ENCODE measurements around the gene ATXN2.

Gene ATXN2

DNA sequence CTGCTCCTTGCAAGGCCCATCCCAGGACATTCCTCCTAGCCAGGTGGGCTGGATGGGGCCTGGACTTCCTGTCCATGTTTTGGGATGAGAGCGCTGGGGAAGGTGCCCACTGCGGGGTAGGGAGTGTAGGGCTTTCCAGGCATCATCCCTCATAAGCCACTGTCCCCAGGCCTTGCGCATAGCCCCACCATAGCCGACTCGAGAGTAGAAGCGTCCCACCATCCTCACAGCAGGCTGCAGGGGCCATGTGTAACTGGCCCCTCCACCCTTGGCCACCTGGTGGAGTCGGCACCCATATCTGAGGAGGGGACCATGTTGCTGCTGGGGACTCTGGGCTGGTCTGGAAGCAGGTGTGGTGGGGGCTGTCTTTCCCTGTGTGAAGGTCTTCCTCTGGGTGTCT is 162.8 kb downstream of the ATXN2 start:
- DNase-seq (ENCODE audit: low spot score), result no peak

DNA sequence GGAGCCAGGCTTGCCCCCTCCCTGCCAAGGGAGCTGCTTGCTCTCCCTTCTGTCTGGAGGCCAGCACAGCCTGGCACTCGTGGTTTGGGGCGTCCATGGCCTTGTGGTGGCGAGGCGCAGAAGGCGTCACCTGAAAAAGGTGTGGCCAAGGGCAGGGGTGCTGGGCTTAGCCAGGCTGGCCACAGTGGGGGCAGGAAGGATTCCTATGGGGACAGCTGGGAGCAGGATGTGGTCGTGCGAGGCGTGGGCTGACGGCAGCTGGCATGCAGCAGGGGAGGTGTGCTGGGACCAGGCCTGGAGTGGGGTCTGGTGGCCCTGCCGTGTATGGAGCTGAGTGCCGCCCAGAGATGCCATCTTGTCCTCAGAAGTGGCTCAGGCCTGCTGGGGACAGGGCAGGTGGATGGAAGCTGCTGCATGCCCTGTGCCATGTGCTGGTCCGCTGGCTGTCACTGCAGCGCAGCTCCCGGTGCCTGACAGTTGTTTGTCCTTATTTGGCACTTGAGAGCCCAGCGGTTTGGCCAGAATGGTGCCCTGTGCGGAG is 163.4 kb downstream of the ATXN2 start:
- no peak for DNase-seq (ENCODE audit: low spot score)

DNA sequence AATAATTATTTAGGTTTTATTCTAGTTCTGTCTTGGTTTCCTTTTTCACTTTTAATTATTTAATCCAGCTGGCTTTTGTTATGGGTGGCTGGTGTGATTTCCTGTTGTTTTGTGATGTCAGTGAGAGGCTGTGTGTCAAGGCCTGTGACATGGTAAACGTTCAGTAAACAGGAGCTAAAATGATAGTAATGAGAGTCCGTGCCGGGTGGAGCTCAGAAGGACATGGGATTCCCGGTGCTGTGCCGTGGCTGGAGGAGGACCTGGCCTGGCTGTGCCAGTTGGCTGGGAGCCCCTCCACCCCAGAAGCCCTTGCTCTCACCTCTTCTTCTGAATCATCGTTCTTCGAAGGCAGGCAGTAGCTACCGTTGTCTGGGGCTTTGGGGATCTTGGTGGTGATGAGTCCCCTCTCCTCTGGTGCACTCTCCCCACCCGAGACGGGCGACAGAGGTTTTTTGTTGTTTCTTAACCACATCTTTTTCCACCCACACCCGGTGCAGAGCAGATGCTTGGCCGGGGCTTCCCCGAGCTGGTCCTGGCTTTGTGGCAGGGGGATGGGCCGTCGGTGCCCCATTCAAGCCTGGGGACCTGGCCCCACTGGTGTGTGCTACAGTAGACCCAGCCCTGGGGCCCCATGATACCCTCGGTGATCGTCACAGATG is 164.3 kb downstream of the ATXN2 start:
- DNase-seq (ENCODE audit: low spot score), result no peak

DNA sequence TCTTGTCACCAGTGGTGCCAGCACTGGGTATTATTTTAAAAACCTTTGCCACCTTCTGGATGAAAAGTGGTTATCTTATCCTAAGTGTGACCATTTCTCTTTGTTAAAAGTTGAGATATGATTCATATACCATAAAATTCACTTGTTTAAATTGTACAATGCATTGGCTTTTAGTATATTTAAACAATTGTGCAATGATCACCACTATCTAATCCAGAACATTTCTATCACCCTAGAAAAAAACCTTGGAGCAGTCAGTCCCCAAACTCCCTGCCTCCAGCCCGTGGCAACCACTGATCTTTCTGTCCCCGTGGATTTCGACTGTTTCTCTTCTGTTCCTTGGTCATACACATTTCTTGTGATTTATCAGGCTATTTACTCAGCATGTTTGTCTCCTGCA is 165.1 kb downstream of the ATXN2 start:
- DNase-seq (ENCODE audit: low spot score), result no peak

DNA sequence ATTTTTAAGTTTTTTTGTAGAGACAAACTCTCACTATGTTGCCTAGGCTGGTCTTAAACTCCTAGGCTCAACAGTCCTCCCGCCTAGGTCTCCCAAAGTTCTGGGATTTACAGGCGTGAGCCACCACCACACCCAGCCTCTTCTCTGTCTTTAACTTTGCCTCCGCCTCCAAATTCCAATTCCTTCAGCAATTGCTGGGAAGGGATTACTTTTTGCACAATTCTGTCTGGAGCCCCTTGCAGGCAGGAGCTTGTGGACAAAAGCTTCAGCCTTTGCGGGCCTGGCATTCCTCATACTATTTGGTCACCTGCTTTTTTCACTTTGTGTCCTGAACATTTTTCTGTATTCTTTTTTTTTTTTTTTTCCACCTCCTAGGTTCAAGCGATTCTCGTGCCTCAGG is 167.3 kb downstream of the ATXN2 start:
- no peak for DNase-seq (ENCODE audit: low spot score)

DNA sequence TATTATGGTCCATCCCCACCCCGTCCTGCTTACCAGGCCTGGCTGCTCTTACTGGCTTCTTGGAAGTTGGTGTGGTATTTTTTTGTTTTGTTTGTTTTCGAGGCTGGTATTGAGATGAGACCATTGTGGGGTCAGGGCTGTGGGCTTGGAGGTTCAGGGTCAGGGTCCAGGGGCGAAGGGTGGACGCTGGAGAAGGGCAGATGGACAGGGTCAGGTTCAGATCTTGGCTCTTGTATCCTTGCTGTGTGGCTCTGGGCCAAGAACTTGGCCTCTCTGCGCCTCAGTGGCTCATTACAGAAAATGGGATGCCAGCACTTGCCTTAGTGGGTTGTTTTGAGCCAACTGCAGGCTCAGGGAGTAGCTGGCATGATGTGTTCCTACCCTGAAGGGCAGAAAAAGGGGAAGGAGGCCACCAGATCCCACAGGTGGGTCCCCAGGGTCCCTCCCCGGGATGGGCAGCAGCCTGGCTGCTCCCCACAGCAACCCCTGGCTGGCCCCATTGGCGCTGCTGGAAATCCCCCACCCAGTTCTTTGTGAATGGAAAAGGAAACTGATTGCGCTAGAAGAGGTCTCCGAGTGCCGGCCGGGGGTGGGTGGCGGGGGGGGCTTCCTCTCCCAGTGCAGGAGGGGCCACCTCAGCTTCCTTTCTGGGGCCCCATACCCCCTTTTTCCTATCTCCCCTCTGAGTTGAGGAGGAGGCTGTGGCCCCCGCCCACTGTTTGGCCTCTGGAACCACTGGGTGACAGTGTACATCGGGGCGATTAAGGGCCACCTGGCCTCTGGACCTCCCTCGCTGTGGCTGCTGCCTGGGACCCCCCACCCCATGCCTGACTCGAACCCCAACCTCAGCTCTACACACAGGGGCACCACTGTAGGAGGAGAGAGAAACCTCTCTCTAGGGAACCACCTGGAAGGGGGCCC is 168.4 kb downstream of the ATXN2 start:
- DNase-seq (ENCODE audit: low spot score), result no peak

DNA sequence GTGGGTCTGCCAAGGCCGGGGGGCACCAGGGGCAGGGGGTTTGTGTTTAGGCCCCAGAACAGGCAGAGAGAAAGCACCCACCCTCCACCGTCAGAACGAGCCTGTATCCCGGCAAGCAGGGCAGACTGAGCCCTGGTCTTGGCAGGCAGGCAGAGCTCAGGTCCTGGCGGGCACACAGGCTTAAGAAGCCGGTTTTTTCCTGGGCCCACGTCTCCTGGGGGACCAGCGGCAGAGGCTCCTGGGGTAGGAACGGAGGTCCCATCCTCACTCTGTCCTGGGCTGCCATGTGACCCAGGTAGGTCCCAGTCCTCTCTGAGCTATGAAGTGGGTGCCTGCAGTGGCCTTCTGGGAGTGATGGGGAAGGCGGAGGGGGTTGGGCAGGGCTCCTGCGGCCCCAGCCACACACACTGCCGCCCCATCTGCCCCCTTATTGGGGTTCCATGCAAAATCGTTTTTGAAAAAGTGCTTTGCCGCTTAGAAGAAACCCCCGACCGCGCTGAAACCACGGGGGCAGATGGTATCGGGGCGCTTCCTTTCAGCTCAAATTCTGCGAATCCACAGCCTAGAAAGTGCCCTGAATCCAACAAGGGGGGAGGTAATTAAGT is 169.2 kb downstream of the ATXN2 start:
- no peak for DNase-seq (ENCODE audit: low spot score)

DNA sequence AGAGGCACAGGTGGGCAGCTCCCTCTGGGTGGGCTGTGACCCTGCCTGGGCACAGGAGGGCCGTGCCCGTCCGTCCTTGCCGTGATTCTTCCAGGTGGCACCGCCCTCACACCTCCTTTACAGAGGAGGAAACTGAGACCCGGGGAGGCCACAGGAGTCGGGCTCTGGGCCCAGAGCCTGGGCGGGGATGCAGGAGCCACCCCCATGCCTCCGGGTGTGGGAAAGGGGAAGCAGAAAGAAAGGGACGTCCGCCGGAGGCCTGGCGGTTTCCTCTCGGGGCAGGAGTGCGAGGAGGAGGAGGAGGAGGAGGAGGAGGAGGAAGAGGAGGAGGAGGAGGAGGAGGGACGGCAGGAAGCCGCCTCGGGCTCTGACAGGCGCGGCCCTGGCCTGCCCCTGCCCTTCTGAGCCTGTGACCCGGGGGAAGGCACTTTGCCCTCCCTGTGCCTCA is 170.4 kb downstream of the ATXN2 start:
- DNase-seq (ENCODE audit: low spot score), result no peak

DNA sequence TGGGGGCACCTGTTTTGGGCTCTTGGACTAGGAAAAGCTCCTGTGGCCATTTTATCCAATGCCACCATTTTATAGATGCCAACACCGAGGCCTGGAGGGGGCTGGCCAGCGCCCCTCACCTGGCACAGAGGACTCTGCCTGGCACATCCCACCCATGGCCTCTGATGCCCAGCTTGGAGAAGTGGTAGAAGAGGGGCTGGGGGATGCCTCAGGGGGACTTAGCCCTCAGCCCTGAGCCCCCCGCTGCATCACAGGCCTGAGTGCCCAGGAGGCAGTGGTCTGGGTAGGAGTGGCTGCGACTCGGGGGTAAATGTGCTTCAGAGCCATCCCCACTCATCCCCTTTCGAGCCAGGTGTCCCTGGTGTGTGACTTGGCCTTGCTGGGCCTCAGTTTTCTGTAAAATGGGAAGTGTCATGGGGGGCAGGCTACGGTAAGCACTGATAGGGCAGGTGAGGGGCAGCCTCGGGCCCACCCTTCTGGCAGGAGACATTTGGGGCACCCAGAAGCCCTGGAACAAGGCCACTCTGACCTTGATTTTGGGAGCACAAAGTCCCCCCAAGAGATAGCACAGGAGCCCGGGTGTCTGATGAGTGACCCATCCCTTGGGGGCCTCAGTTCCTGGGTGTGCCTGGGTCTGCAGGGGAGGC is 170.9 kb downstream of the ATXN2 start:
- no peak for DNase-seq (ENCODE audit: low spot score)

DNA sequence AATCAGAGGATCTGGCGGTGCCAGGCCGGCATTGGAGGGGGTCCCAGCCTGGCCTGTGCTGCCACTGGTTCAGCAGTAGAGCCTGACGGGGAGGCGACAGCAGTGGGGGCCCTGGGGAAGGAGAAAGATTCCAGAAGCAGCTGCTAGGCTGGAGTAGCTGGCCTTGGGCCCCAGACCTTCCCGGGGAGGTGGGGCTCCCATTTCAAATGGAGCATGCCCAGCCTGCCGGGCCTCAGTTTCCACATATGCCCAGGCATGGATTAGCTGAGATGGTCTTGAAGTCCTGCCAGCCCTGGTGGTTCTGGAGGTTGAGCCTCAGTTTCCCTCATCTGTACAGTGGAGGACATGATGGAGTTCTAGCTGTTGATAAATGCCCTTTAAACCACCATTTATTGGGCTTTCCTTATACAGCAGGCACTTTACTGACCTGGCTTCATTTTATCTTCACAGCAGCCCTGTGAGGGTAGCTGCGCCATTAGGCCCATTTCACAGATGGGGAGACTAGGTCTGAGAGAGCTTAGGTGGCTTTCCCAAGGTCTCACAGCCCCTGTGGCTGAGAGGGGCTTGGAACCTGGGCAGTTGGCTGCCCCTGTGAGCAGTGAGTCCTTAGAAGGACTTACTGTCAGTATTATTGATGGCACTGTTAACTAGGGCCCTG is 171.6 kb downstream of the ATXN2 start:
- DNase-seq (ENCODE audit: low spot score), result no peak

DNA sequence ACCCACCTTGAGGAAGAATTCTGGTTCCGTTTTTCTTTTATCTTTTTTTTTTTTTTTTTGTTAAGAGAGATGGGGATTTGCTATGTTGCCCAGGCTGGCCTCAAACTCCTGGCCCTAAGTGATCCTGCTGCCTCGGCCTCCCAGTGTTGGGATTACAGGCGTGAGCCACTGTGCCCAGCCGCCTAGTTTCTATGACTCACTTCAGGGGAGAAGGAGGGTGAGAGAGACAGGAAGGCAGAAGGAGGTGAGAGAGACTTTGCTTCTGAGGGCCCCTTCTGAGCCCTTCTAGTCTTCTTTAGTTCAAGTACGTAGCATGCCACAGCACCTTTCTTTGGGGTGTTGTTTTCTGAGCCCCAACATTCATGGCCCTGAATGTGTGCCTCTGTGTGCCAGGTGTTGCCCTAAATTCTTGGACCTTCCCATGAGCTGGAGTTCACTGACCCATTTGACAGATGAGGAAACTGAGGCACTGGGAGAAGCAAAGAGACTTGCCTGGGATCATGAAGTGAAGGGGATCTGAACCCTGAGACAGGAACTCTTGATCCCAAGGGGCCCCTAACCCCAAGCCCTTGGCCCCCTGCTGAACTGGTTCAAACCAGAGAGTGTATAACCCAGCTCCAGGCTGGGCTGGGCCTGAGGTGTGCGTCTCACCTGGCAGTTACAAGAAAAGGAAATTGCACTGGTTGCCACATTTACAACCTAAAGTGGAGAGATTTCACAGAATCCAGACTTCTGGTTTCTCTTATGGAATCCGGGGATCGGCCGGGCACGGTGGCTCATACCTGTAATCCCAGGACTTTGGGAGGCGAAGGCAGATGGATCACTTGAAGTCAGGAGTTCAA is 172.6 kb downstream of the ATXN2 start:
- DNase-seq (ENCODE audit: low spot score), result no peak

DNA sequence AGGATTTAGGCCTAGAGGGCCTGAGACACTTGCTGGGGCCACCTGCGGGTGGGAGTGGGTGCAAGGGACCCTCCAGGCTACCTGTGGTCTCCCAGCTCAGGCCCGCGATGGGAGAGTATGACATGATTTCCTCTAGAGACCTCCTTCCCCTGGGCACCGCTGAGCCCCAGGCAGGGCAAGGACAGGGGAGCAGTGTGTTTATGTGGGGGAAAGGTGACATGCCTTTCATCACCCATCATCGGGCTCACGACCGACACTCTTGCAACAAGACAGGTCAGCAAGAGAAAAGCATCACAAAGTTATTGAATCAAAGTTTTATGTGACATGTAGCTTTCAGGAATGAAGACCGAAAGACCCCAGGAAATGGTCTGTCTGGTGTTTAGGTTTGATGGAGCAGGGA is 173.5 kb downstream of the ATXN2 start:
- DNase-seq (ENCODE audit: low spot score), result no peak

DNA sequence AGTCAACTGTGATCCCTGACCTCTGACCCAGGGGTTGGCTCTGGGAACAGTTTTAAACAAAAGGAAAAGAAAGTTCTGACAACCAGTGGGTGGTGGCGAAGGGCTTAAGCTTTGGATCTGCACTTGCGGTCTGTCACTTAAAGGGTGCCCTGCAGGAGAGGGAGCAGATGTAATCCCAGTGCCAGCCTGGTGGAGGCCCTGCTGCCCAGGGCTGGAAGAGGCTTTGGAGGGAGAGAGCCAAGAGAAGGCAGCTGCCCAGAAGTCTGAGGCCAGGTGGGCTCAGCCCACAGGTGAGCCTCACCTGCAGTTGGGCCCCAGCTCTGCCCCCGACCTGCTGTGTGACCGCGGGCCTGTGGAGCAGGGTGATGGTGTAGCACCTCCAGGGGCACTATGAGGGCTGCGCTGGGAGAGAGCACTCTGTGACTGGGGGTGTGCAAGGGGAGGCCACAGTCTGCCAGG is 174.3 kb downstream of the ATXN2 start:
- DNase-seq (ENCODE audit: low spot score), result peak; percentile 61

DNA sequence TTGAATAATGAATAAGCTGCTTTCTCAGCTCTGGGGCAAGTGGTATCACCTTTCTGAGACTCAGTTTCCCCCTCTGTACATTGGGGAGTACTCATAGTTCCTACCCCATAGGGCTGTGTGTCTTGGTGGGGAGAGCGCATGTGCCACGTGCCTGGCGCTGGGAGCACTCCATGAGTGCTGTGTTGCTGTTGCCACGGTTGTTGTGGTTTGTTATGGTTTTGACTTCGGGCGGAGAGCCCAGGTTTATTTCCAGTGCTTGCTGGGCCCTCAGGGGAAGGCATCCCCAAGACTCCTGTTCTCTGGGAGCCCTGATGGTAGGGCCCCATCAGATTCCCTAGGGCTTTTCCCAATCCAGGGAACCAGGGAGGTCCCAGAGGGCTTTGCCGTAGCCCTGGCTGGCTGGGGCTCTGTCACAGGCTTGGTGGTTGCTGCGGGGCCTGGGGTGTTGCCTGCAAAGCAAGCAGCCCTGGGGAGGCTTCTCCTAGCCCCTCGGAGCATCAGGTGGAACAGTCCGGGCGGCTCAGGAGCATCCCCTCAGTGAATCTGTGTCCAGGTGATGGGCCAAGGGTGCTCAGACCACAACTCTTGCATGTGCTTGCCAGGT is 174.8 kb downstream of the ATXN2 start:
- DNase-seq (ENCODE audit: low spot score), result no peak

DNA sequence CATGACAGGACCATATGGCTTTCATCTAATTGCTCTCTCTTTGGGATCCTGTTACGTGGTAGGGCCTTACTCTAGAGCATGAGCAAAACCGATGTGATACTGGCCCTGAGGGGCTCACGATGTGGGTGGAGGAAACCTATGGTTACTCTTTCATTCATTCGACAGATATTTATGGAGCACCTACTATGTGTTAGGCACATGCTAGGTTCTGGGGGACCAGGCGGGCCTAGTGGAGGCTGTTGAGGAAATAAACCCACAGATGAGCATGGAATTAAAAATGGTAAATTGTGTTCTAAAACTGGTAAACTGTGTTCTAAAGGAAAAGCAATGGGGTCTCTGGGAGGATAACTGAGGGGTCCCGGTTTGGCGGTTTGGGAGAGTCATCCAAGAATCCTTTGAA is 178.6 kb downstream of the ATXN2 start:
- no peak for DNase-seq (ENCODE audit: low spot score)

DNA sequence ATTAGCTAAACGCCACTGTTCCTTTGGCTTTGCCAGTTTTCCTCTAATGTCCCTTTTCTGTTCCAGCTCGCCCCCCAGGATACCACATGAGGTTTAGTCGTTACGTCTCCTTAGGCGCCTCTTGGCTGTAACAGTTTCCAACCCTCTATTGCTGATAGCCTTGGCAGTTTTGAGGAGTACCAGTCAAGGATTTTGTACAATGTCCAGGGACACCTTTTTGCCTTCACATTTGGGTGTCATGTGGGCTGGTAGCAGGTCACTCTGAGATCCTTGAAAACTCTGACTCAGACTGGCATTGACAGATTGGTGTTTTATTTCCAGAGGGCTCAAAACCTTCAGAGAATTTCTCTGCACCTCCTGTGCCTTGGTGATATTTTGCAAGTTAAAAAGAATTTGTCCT is 179.3 kb downstream of the ATXN2 start:
- DNase-seq (ENCODE audit: low spot score), result no peak

DNA sequence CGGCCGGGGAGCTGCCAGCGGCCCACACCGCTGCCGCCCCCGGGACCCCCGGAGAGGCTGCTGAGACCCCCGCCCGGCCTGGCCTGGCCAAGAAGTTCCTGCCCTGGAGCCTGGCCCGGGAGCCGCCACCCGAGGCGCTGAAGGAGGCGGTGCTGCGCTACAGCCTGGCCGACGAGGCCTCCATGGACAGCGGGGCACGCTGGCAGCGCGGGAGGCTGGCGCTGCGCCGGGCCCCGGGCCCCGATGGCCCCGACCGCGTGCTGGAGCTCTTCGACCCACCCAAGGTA is 180.6 kb downstream of the ATXN2 start:
- DNase-seq (ENCODE audit: low spot score), result no peak

DNA sequence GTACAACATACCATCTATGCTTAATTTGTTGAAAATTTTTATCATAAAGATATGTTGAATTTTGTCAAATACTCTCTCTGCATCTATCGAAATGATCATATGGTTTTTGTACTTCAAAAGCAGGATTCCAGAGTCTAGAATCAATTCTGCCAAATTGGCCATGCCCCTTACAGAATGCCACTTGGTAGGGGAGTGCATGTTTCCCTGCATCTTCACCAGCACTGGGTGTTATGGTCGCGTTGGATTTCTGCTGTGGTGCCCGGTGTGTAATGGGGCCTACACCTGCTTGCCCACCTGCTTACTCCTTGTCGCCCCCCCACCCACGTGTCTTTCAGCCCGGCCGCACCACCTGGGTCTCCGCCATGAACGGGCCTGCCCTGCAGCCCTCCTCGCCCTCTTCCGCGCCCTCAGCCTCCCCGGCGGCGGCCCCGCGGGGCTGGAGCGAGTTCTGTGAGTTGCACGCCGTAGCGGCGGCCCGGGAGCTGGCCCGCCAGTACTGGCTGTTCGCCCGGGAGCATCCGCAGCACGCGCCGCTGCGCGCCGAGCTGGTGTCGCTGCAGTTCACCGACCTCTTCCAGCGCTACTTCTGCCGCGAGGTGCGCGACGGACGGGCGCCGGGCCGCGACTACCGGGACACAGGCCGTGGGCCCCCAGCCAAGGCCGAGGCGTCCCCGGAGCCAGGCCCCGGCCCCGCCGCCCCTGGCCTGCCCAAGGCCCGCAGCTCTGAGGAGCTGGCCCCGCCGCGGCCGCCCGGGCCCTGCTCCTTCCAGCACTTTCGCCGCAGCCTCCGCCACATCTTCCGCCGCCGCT is 181.1 kb downstream of the ATXN2 start:
- no peak for DNase-seq (ENCODE audit: low spot score)

DNA sequence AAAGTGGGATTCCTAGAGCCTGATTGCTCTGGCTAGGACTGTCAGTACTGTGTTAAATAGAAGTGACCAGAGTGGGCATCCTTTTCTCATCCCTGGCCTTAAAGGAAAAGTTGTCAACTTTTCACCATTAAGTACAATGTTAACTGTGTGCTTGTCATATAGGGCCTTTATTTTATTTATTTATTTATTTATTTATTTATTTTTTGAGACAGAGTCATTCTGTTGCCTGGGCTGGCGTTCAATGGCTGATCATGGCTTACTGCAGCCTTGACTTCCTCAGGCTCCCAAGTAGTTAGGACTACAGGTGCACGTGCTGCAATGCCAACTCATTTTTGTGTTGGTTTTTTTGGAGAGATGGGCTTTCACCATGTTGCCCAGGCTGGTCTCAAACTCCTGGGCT is 181.8 kb downstream of the ATXN2 start:
- no peak for DNase-seq (ENCODE audit: low spot score)
